Measurements from ENCODE around the gene CRMP1. TPM values are rescaled to one million over a fixed set of nuclear protein-coding genes. Genes with fewer than 3 reads are reported as not detected.

CRMP1 gene
- total RNA-seq, 6 experiments from 2014 or later: 0.09 to 0.31 (median 0.10) TPM; not detected in 3

DNA sequence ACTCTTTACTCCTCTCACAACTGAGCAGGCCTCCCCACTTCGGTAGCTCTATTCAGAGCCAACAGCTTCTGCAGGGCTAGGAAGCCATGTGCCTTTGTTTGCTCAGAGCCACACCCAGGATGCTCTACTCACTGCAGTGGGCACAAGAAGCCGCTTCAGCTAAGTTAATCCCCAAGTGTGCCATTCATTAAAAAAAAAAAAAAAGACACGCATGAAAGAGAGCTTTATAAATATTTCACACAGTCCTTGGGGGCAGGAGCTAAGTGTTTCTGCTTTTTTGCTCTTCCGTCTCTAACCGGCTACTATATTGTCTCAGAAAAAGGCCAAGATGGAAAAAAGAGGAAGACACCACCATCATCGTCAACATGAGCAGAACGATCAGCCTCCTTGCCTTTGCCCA, 8.1 kb downstream of the CRMP1 start:
- Histone ChIP-seq H3K36me3 (no peaks in the 10 kb centered on the region), H3K27ac (no peak overlapping the region), H3K9me3 (no peaks in the 10 kb centered on the region), H3K4me3 (no peak overlapping the region), H3K4me1 (no peaks in the 10 kb centered on the region), H3K27me3 (peaks cover 8% of the 10 kb centered on the region in 2 donors)
- 59% methylated on average over 5 of the region's 7 CpGs for WGBS (ENCODE audit: insufficient coverage, low coverage, low lambda C conversion rate, missing lambda C conversion rate)
- no peak for DNase-seq
- intact Hi-C loops (cut with DNase I): no loop called here
- ATAC-seq: no peak
- TF ChIP-seq, protein P1, sequence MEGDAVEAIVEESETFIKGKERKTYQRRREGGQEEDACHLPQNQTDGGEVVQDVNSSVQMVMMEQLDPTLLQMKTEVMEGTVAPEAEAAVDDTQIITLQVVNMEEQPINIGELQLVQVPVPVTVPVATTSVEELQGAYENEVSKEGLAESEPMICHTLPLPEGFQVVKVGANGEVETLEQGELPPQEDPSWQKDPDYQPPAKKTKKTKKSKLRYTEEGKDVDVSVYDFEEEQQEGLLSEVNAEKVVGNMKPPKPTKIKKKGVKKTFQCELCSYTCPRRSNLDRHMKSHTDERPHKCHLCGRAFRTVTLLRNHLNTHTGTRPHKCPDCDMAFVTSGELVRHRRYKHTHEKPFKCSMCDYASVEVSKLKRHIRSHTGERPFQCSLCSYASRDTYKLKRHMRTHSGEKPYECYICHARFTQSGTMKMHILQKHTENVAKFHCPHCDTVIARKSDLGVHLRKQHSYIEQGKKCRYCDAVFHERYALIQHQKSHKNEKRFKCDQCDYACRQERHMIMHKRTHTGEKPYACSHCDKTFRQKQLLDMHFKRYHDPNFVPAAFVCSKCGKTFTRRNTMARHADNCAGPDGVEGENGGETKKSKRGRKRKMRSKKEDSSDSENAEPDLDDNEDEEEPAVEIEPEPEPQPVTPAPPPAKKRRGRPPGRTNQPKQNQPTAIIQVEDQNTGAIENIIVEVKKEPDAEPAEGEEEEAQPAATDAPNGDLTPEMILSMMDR (IDR thresholded peaks at IDR 0.05): no peak
- no peak for TF ChIP-seq POLR2A (IDR thresholded peaks at IDR 0.05)

DNA sequence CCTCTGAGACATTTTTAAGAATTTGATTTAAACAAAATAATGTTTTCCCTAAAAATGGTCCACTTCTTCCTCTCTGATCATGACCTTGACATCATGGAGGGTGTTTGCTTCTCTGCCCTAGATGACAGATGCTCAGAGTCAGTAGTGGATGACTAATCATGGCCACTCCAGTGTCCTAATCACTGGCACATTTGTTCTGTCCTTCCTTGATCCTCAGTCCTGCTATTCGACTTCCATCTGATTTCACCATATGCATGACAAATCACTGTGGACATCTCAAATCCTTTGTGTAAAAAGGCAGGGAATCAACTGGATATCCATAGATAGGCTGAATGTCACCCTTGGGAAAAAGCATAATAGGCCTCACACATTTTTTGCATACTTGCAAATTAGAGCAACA, 9.0 kb downstream of the CRMP1 start:
- Histone ChIP-seq H3K4me3 (no peak overlapping the region), H3K9me3 (no peaks in the 10 kb centered on the region), H3K27ac (no peak overlapping the region), H3K4me1 (no peaks in the 10 kb centered on the region), H3K36me3 (no peaks in the 10 kb centered on the region), H3K27me3 (peaks cover 5 to 8% of the 10 kb centered on the region in 2 donors)
- DNase-seq (no peak), ATAC-seq (no peak)
- TF ChIP-seq, protein P1 (IDR thresholded peaks at IDR 0.05): no peak
- no peak for TF ChIP-seq POLR2A (IDR thresholded peaks at IDR 0.05)
- WGBS (ENCODE audit: insufficient coverage, low coverage, low lambda C conversion rate, missing lambda C conversion rate): 64% methylated on average over 1 of the region's 1 CpG
- intact Hi-C loops (cut with DNase I): no loop called here

DNA sequence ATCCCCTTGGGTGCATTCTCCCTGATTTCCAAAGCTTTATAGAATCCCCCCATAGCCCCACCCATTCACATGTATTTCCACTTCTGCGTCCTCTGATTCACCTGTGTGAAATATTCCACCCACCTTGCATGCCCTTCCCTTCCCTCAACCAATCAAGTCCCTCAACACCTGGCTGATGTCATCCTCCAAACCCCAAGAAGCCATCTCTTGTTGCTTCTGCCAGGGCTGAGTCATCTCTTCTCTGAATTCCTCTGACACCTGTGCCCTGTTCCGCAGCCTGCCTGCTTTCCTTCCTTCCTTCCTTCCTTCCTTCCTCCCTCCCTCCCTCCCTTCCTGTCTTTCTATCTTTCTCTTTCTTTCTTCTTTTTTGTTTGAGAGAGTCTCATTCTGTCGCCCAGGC, 9.9 kb downstream of the CRMP1 start:
- no peak overlapping the region for H3K4me3 ChIP-seq
- no peak for TF ChIP-seq POLR2A (IDR thresholded peaks at IDR 0.05)
- TF ChIP-seq, protein P1 (IDR thresholded peaks at IDR 0.05): no peak
- peaks cover 5 to 6% of the 10 kb centered on the region in 2 donors for H3K27me3 ChIP-seq
- no peak for ATAC-seq
- H3K27ac ChIP-seq: no peak overlapping the region
- no peak for DNase-seq
- 37% methylated on average over 3 of the region's 3 CpGs for WGBS (ENCODE audit: insufficient coverage, low coverage, low lambda C conversion rate, missing lambda C conversion rate)
- H3K4me1 ChIP-seq: no peaks in the 10 kb centered on the region
- intact Hi-C loops (cut with DNase I): no loop called here
- no peaks in the 10 kb centered on the region for H3K36me3 ChIP-seq
- H3K9me3 ChIP-seq: no peaks in the 10 kb centered on the region

DNA sequence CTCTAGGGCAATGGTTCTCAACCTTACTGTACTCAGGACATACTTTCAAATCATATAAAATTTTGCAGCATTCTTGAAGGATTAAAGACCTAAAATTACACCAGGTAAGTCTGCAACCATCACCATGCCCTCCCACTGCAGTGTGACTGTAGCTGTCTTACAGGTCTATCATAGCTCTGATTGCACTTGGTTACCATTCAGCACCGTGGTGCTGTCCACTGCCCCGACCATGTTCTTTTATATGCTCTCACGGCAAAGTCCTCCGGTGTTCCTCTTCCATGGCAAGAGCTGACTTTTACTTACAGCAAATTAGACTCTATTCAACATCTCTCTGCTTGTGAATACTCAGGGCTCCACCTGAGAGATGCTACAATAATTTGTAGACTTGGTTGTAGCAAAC, 11.5 kb downstream of the CRMP1 start:
- no peak for DNase-seq
- no peaks in the 10 kb centered on the region for H3K4me1 ChIP-seq
- no peak overlapping the region for H3K4me3 ChIP-seq
- no peaks in the 10 kb centered on the region for H3K36me3 ChIP-seq
- no peaks in the 10 kb centered on the region for H3K27me3 ChIP-seq
- no peak overlapping the region for H3K27ac ChIP-seq
- TF ChIP-seq POLR2A (IDR thresholded peaks at IDR 0.05): no peak
- TF ChIP-seq, protein P1 (IDR thresholded peaks at IDR 0.05): no peak
- 6% methylated on average over 4 of the region's 4 CpGs for WGBS (ENCODE audit: insufficient coverage, low coverage, low lambda C conversion rate, missing lambda C conversion rate)
- intact Hi-C loops (cut with DNase I): no loop called here
- H3K9me3 ChIP-seq: no peaks in the 10 kb centered on the region
- ATAC-seq: no peak

DNA sequence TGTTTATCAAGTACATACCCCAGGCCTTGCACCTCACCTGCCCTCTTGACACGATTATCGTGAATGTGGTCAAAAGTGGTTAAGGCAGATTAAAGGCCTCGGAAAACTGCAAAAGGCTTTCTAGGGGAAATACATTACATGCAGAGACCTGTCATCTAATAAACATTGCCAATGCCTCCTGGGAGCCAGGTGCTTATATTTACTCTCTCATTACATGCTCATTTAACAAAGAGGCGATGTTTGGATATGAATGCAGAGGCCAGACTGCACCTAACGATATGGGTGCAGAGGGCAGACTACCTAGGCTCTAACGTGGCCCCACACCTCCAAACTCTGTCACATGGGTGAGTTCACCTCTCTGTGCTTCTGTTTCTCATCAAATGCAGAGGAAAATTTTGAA, 14.5 kb downstream of the CRMP1 start:
- TF ChIP-seq, protein P1 (IDR thresholded peaks at IDR 0.05): no peak
- intact Hi-C loops (cut with DNase I): no loop called here
- Histone ChIP-seq H3K27ac (no peak overlapping the region), H3K4me1 (no peaks in the 10 kb centered on the region), H3K36me3 (no peaks in the 10 kb centered on the region), H3K4me3 (no peak overlapping the region), H3K9me3 (no peaks in the 10 kb centered on the region), H3K27me3 (no peaks in the 10 kb centered on the region)
- 69% methylated on average over 6 of the region's 6 CpGs for WGBS (ENCODE audit: insufficient coverage, low coverage, low lambda C conversion rate, missing lambda C conversion rate)
- no peak for ATAC-seq
- no peak for DNase-seq
